GM18873 (cell line): ENCODE data around the gene CREM.
A peak's percentile ranks its signal among the peaks of the same experiment; 100 is the strongest.

Experiments used
- ATAC-seq: cut with Tn5 transposase; IDR thresholded peaks from one replicate; pipeline ENCODE4 v1.9.1; 2021; ENCODE audit warnings: mild to moderate bottlenecking, moderate library complexity, moderate number of reproducible peaks; ENCODE audit not compliant: unreplicated experiment, low FRiP score

Gene CREM

DNA sequence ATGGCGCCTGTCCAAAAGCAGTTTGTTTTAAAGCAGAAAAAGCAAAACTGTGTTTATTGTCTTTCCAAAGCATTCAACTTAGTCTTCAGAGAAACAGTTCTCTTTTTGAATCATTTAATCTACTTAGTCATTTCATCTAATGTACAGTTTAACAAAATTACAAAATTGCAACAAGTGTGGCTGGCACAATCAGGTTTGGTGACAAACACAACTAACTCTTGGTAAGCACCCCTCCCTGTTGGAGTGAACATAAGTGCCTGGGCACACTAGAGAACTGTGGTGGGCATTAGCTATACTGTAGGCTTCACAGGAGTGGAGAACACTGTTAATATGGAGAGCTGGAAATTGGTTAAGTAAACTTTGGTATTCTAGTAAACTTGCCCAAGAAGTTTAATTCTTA lies 6.9 kb downstream of the CREM start:
- ATAC-seq, result no peak

GRCh38 chr10:35135861-35136260 lies 9.2 kb downstream of the CREM start:
- no peak for ATAC-seq

DNA sequence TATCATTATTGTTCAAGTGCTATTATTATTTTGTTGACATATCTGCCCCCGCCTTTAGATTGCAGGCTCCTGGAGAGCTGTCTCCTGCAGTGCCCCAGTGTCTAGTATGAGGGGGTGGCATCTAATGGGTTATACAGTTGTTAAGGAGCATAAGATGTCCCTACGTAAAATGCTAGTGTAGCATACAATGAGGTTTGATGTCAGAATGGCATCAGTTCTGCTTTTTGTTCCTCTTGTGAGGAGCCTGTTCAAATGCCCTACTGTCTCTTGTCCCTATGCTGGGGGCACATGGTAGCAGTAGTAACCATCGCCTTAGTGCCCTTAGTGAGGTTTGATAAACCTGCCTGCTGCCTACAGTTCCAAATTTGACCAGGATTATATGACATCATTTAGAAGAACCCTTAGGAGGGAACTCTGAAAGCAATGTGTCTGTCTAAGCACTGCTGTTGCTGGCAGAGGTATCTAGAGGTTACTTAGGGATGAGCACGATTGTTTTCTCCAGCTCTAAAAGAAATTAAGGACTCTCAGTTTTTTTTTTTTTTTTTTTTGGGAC lies 9.7 kb downstream of the CREM start:
- ATAC-seq, result peak; percentile 53

- no peak for ATAC-seq
These were observed 13.5 kb downstream of the CREM start for GRCh38 chr10:35140126-35140525.

GRCh38 chr10:35140727-35141126 lies 14.1 kb downstream of the CREM start:
- no peak for ATAC-seq

DNA sequence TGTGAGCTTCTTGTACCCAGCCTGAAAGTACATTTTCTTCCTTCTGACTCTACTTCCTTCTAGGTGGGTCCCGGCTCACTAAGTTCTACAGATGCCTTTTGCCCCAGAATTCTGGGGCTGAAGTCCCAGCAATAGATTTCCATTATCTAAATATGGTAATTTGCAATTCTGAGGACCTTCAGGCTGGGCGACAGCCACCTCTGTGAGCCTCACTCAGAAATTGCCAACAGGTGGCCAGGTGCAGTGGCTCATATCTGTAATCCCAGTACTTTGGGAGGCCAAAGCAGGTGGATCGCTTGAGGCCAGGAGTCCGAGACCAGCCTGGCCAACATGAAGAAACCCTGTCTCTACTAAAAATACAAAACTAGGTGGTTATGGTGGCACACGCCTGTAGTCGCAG lies 23.7 kb downstream of the CREM start:
- no peak for ATAC-seq

DNA sequence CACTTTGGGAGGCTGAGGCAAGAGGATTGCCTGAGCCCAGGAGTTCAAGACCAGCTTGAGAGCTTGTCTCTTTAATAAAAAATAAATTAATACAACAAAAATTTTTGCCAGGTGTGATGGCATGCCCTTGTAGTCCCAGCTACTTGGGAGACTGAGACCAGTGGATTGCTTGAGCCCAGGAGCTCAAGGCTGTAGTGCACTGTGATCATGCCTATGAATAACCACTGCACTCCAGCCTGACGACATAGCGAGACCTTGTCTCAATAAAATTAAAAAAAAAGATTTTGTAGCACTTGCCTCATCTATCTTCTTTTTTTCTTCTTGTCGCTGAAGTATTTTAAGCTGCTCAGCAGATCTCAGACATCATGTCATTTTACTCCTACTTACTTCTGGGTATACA lies 26.3 kb downstream of the CREM start:
- ATAC-seq, result no peak

DNA sequence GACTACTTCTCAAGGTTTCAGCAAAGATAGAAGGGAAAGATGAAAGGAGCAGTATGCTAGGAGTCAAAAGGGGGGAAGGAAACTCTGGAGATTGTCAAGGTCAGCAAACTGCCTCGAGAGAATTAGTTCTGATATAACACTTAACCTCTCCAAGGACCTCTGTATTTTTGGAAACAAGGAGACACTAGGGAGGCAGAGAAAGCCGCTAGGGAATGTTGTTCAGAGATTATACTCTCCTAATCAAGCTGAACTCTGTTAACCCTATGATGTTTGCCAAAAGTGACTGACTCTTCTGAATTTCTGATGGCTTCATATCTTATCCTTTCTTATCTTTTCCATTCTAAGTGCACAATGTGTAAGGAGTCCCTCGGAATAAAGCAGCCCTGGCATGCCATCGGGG lies 27.1 kb downstream of the CREM start:
- no peak for ATAC-seq

GRCh38 chr10:35160743-35161142 lies 34.1 kb downstream of the CREM start:
- ATAC-seq, result no peak

DNA sequence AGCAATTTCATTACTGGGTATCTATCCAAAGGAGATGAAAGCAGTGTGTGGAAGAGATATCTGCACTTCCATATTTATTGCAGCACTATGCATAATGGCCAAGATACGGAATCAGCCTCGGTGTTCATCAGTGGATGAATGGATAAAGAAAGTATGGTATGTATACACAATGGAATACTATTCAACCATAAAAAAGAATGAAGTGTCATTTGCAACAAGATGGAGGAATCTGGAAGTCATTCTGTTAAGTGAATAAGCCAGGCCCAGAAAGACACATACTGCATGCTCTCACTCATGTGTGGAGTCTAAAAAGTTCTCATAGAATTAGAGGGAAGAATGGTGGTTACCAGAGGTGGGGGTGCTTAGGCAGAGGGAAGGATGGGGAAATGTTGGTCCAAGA lies 35.3 kb downstream of the CREM start:
- no peak for ATAC-seq

GRCh38 chr10:35165136-35165535 lies 38.5 kb downstream of the CREM start:
- no peak for ATAC-seq

GRCh38 chr10:35165811-35166210 lies 39.2 kb downstream of the CREM start:
- ATAC-seq, result no peak

- no peak for ATAC-seq
These were observed 40.0 kb downstream of the CREM start for GRCh38 chr10:35166607-35167006.

- ATAC-seq, result no peak
These were observed 40.7 kb downstream of the CREM start for GRCh38 chr10:35167342-35167741.

DNA sequence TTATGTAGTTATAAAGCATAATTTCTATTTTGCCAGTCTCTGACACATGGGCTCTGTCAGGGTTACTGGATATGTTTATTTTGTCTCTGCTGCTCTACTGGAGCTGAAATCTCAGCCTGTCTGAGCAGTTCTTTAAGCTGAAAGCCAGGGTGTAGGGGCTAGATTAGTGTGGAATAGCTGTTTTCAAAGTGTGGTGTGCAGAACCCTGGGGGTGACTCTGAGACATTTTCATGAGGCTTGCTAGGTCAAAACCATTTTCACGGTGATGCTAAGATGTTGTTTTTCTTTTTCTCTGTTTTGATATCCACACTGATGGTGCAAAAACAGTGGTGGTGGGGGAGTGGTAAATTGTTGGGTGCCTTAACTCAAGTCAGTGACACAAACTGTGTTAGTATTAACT lies 45.5 kb downstream of the CREM start:
- no peak for ATAC-seq

GRCh38 chr10:35172574-35172973 lies 45.9 kb downstream of the CREM start:
- ATAC-seq, result no peak

DNA sequence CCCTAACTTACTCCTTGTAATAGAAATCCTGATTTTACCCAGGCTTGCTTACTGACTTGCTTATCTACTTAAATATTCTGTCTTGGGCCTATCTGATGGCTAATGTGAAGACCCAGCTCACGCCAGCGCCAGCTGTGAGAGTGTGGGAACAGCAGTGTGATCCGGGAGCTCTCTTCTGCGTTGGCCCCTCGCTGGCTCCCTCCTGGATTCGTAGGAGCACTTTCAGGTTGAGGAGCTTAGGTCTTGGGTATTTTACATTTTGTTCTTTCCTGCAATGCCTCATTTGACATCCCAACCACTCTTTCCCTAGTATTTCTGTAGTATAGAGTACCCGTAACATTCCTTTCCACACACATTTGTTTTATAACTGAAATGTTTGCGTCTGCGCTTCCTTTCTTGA lies 51.7 kb downstream of the CREM start:
- ATAC-seq, result no peak

GRCh38 chr10:35182631-35183510 lies 56.2 kb downstream of the CREM start:
- ATAC-seq, result no peak

GRCh38 chr10:35184527-35185171 lies 58.0 kb downstream of the CREM start:
- ATAC-seq, result no peak

GRCh38 chr10:35185260-35186034 lies 58.8 kb downstream of the CREM start:
- no peak for ATAC-seq

- ATAC-seq, result no peak
These were observed 62.3 kb downstream of the CREM start for GRCh38 chr10:35188954-35189353.
